Uterus (tissue), 2 donors: ENCODE measurements around the gene ST8SIA6.

Experiments used
- POLR2A ChIP-seq, 2 donors: fragments of 450-650 bp; IDR thresholded peaks; one replicate each; pipeline ENCODE4 v1.6.1; 2016; ENCODE audit warnings: antibody characterized with exemption in 2 of 2, mild to moderate bottlenecking in 1 of 2, moderate library complexity in 1 of 2
- TF ChIP-seq, protein P1 (sequence below), 4 experiments: fragments of 200-600 bp in 2 of 4; fragments of 450-650 bp in 2 of 4; sonication (generic) in 2 of 4; IDR thresholded peaks; one replicate each; pipeline ENCODE4 v1.5.1; 2016 to 2019; ENCODE audit warnings: antibody characterized with exemption in 4 of 4, mild to moderate bottlenecking in 2 of 4, moderate library complexity in 1 of 4

DNA sequence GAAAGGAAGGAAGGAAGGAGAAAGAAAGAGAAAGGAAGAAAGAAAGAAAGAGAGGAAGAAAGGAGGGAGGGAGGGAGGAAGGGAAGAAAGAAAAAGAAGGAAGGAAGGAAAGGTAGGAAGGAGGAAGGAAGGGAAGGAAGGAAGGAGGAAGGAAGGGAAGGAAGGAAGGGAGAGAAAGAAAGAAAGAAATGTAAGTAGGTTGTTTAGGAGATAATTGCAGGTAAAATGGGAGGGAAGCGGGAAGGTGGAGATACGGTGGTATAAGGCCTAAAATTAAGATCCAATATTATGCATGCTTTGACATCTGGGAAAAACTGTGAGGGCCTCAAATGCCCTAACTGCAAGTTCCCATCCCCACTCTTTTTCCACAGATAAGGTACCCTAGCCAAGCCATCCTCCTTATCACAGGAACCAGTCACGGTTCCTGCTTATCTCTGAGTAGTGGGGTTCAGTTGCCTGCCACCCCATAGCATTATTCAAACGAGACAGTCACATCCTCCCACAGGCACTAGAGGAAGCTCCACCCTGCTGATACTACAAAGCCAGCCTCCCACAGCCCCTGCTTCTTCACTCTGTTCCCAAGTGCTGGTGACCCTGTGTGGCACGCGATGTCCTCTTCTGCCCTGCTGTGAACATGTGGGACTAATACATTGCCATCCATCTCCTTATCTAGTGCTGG lies 28.7 kb downstream of the ST8SIA6 start:
- TF ChIP-seq, protein P1, sequence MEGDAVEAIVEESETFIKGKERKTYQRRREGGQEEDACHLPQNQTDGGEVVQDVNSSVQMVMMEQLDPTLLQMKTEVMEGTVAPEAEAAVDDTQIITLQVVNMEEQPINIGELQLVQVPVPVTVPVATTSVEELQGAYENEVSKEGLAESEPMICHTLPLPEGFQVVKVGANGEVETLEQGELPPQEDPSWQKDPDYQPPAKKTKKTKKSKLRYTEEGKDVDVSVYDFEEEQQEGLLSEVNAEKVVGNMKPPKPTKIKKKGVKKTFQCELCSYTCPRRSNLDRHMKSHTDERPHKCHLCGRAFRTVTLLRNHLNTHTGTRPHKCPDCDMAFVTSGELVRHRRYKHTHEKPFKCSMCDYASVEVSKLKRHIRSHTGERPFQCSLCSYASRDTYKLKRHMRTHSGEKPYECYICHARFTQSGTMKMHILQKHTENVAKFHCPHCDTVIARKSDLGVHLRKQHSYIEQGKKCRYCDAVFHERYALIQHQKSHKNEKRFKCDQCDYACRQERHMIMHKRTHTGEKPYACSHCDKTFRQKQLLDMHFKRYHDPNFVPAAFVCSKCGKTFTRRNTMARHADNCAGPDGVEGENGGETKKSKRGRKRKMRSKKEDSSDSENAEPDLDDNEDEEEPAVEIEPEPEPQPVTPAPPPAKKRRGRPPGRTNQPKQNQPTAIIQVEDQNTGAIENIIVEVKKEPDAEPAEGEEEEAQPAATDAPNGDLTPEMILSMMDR (IDR thresholded peaks at IDR 0.05) = no peak
- no peak for TF ChIP-seq POLR2A (IDR thresholded peaks at IDR 0.05)
